ENCODE results near the gene ANP32D.

ANP32D gene

GRCh38 chr12:48441069-48441468, 31.3 kb upstream of the ANP32D start:
- Histone ChIP-seq H3K4me1 (ENCODE audit: control insufficient read depth, insufficient read depth, low read length) (no peaks in the 10 kb centered on the region), H3K9me3 (ENCODE audit: control insufficient read depth, insufficient read depth, low read depth, low read length) (no peaks in the 10 kb centered on the region), H3K27ac (ENCODE audit: extremely low read depth, low read depth, low read length) (no peak overlapping the region), H3K4me3 (ENCODE audit: low read depth, low read length) (no peak overlapping the region), H3K36me3 (ENCODE audit: control insufficient read depth in 2 of 2, insufficient read depth in 1 of 2, low read length in 2 of 2) (no peaks in the 10 kb centered on the region)
- ChIA-PET POLR2A (no interaction called here), CTCF (no interaction called here)
- TF ChIP-seq PRDM10 (tag by site-specific recombination; IDR thresholded peaks at IDR 0.05) (no peak), GLI2 (tag by site-specific recombination; IDR thresholded peaks at IDR 0.05; ENCODE audit: borderline replicate concordance, low read depth) (no peak), ZNF639 (tag by site-specific recombination; IDR thresholded peaks at IDR 0.05) (no peak), ZIC2 (tag by site-specific recombination; IDR thresholded peaks at IDR 0.05) (no peak), ZNF394 (tag by site-specific recombination; IDR thresholded peaks at IDR 0.05; ENCODE audit: borderline replicate concordance) (no peak), ZFP37 (tag by site-specific recombination; IDR thresholded peaks at IDR 0.05) (no peak), ZNF747 (tag by site-specific recombination; IDR thresholded peaks at IDR 0.05) (no peak), ZNF548 (tag by site-specific recombination; IDR thresholded peaks at IDR 0.05) (no peak), ZNF777 (tag by site-specific recombination; IDR thresholded peaks at IDR 0.05; ENCODE audit: borderline replicate concordance) (no peak), SP3 (tag by site-specific recombination; IDR thresholded peaks at IDR 0.05) (no peak), ELK4 (IDR thresholded peaks at IDR 0.05; ENCODE audit: borderline replicate concordance, low read depth, low read length) (no peak), ZNF837 (tag by site-specific recombination; IDR thresholded peaks at IDR 0.05) (no peak), MEIS1 (CRISPR knock-in tag; IDR thresholded peaks at IDR 0.05; ENCODE audit: borderline replicate concordance) (no peak), KLF7 (tag by site-specific recombination; IDR thresholded peaks at IDR 0.05; ENCODE audit: borderline replicate concordance) (no peak), FEZF1 (tag by site-specific recombination; IDR thresholded peaks at IDR 0.05) (no peak)
- TF ChIP-seq, protein P1, sequence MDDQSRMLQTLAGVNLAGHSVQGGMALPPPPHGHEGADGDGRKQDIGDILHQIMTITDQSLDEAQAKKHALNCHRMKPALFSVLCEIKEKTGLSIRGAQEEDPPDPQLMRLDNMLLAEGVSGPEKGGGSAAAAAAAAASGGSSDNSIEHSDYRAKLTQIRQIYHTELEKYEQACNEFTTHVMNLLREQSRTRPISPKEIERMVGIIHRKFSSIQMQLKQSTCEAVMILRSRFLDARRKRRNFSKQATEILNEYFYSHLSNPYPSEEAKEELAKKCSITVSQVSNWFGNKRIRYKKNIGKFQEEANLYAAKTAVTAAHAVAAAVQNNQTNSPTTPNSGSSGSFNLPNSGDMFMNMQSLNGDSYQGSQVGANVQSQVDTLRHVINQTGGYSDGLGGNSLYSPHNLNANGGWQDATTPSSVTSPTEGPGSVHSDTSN (CRISPR knock-in tag; IDR thresholded peaks at IDR 0.05): no peak
- TF ChIP-seq, protein P2, sequence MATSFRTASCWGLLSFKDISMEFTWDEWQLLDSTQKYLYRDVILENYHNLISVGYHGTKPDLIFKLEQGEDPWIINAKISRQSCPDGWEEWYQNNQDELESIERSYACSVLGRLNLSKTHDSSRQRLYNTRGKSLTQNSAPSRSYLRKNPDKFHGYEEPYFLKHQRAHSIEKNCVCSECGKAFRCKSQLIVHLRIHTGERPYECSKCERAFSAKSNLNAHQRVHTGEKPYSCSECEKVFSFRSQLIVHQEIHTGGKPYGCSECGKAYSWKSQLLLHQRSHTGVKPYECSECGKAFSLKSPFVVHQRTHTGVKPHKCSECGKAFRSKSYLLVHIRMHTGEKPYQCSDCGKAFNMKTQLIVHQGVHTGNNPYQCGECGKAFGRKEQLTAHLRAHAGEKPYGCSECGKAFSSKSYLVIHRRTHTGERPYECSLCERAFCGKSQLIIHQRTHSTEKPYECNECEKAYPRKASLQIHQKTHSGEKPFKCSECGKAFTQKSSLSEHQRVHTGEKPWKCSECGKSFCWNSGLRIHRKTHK (tag by site-specific recombination; IDR thresholded peaks at IDR 0.05): no peak

All from HEK293 (cell line).